C4-2B (cell line): Measurements from ENCODE around the gene NINL.

ENCODE experiments used
- CTCF ChIP-seq: fragments of 450-650 bp; conservative IDR thresholded peaks from 2 replicates; pipeline ENCODE4 v1.5.1; 2017; ENCODE audit warnings: mild to moderate bottlenecking
- ZFX ChIP-seq: fragments of 450-650 bp; IDR thresholded peaks from 2 replicates; pipeline ENCODE4 v1.6.1; 2017

- TF ChIP-seq CTCF, result no peak
- TF ChIP-seq ZFX, result peak; percentile 23; the same call in 1 of the 2 replicates
Observed at GRCh38 chr20:25624500-25624939, 39.2 kb upstream of the NINL start.
